ENCODE data around the gene NKPD1.
A peak's percentile ranks its signal among the peaks of the same experiment; 100 is the strongest.

DNA sequence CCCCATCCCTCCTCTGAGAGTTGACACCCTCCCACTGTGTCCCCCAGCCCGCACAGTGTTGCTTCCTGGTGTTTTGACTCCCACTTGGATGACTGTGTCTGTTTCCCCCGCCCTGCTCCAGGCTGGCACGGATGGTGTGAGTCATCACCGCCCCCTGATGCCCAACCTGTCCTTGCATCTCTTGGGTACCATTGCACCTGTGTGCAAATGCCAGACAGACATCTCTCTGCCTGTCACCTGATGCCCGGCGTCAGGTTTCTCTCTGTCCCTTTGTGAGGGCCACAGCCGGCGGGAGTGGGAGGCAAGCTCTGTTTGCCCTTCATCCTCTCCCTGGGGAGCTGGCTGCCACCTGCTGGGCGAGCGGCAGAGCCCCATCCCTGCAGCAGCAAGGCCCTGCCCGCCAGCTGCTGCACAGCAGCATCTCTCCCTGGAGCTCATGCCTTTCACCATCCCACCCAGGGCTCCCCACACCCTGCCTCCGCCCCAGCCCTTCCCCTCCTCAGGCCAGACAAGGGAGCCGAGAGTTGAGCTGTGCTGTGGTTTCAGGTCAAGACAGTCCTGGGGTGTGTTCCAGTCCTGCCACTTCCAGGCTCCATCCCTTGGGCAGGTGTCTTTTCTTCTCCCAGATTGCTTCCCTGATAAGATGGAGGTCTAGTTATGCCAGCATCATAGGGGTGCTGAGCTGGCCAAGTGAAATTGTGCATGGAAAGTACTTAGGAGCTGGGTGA lies 29.7 kb downstream of the NKPD1 start:
- TF ChIP-seq, protein P1, sequence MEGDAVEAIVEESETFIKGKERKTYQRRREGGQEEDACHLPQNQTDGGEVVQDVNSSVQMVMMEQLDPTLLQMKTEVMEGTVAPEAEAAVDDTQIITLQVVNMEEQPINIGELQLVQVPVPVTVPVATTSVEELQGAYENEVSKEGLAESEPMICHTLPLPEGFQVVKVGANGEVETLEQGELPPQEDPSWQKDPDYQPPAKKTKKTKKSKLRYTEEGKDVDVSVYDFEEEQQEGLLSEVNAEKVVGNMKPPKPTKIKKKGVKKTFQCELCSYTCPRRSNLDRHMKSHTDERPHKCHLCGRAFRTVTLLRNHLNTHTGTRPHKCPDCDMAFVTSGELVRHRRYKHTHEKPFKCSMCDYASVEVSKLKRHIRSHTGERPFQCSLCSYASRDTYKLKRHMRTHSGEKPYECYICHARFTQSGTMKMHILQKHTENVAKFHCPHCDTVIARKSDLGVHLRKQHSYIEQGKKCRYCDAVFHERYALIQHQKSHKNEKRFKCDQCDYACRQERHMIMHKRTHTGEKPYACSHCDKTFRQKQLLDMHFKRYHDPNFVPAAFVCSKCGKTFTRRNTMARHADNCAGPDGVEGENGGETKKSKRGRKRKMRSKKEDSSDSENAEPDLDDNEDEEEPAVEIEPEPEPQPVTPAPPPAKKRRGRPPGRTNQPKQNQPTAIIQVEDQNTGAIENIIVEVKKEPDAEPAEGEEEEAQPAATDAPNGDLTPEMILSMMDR (conservative IDR thresholded peaks at IDR 0.05; ENCODE audit: low read depth in 2 of 2), result peak in 1 of 2 experiments; percentile 35; a peak in 3 of 4 replicates
- no peak for TF ChIP-seq EZH2 (IDR thresholded peaks at IDR 0.05; ENCODE audit: low read depth, unreplicated experiment)
- no peak for TF ChIP-seq STAT1 (IDR thresholded peaks at IDR 0.05; ENCODE audit: unreplicated experiment)
- no peak for TF ChIP-seq JUNB (IDR thresholded peaks at IDR 0.05; ENCODE audit: unreplicated experiment)
- TF ChIP-seq POLR2AphosphoS5 (IDR thresholded peaks at IDR 0.05; ENCODE audit: low read depth), result no peak
- TF ChIP-seq CREB1 (CRISPR knock-in tag; IDR thresholded peaks at IDR 0.05; ENCODE audit: low read depth), result no peak
- no peak for TF ChIP-seq EZH2phosphoT487 (IDR thresholded peaks at IDR 0.05; ENCODE audit: unreplicated experiment)
- TF ChIP-seq, protein P2, sequence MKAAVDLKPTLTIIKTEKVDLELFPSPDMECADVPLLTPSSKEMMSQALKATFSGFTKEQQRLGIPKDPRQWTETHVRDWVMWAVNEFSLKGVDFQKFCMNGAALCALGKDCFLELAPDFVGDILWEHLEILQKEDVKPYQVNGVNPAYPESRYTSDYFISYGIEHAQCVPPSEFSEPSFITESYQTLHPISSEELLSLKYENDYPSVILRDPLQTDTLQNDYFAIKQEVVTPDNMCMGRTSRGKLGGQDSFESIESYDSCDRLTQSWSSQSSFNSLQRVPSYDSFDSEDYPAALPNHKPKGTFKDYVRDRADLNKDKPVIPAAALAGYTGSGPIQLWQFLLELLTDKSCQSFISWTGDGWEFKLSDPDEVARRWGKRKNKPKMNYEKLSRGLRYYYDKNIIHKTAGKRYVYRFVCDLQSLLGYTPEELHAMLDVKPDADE (IDR thresholded peaks at IDR 0.05), result no peak
- no peak for TF ChIP-seq ZNF331 (CRISPR knock-in tag; IDR thresholded peaks at IDR 0.05; ENCODE audit: low read depth)
- TF ChIP-seq NANOG (IDR thresholded peaks at IDR 0.05; ENCODE audit: borderline replicate concordance), result no peak
- TF ChIP-seq ZNF114 (CRISPR knock-in tag; IDR thresholded peaks at IDR 0.05), result no peak
- TF ChIP-seq, protein P3, sequence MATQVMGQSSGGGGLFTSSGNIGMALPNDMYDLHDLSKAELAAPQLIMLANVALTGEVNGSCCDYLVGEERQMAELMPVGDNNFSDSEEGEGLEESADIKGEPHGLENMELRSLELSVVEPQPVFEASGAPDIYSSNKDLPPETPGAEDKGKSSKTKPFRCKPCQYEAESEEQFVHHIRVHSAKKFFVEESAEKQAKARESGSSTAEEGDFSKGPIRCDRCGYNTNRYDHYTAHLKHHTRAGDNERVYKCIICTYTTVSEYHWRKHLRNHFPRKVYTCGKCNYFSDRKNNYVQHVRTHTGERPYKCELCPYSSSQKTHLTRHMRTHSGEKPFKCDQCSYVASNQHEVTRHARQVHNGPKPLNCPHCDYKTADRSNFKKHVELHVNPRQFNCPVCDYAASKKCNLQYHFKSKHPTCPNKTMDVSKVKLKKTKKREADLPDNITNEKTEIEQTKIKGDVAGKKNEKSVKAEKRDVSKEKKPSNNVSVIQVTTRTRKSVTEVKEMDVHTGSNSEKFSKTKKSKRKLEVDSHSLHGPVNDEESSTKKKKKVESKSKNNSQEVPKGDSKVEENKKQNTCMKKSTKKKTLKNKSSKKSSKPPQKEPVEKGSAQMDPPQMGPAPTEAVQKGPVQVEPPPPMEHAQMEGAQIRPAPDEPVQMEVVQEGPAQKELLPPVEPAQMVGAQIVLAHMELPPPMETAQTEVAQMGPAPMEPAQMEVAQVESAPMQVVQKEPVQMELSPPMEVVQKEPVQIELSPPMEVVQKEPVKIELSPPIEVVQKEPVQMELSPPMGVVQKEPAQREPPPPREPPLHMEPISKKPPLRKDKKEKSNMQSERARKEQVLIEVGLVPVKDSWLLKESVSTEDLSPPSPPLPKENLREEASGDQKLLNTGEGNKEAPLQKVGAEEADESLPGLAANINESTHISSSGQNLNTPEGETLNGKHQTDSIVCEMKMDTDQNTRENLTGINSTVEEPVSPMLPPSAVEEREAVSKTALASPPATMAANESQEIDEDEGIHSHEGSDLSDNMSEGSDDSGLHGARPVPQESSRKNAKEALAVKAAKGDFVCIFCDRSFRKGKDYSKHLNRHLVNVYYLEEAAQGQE (IDR thresholded peaks at IDR 0.05; ENCODE audit: unreplicated experiment), result no peak
